ENCODE results near the gene RIMS3.

Gene RIMS3

GRCh38 chr1:40661678-40662077 is 3.8 kb downstream of the RIMS3 start:
- DNase-seq (ENCODE audit: low read depth), result no peak
- no peak overlapping the region for H3K4me3 ChIP-seq (ENCODE audit: low read length)
- no peak for TF ChIP-seq CTCF (conservative IDR thresholded peaks at IDR 0.05; ENCODE audit: low read length)

GRCh38 chr1:40659649-40659947 is 5.9 kb downstream of the RIMS3 start:
- no peak for DNase-seq (ENCODE audit: low read depth)
- H3K4me3 ChIP-seq (ENCODE audit: low read length), result no peak overlapping the region
- TF ChIP-seq CTCF (conservative IDR thresholded peaks at IDR 0.05; ENCODE audit: low read length), result no peak

- H3K4me3 ChIP-seq (ENCODE audit: low read length), result no peak overlapping the region
- TF ChIP-seq CTCF (conservative IDR thresholded peaks at IDR 0.05; ENCODE audit: low read length), result no peak
- DNase-seq (ENCODE audit: low read depth), result no peak
These were observed 6.5 kb downstream of the RIMS3 start for GRCh38 chr1:40658751-40659648.

- no peak overlapping the region for H3K4me3 ChIP-seq (ENCODE audit: low read length)
- no peak for DNase-seq (ENCODE audit: low read depth)
- TF ChIP-seq CTCF (conservative IDR thresholded peaks at IDR 0.05; ENCODE audit: low read length), result no peak
These were observed 8.4 kb downstream of the RIMS3 start for GRCh38 chr1:40657046-40657445.

GRCh38 chr1:40653851-40654537 is 11.5 kb downstream of the RIMS3 start:
- no peak for TF ChIP-seq CTCF (conservative IDR thresholded peaks at IDR 0.05; ENCODE audit: low read length)
- no peak overlapping the region for H3K4me3 ChIP-seq (ENCODE audit: low read length)
- no peak for DNase-seq (ENCODE audit: low read depth)

- DNase-seq (ENCODE audit: low read depth), result no peak
- H3K4me3 ChIP-seq (ENCODE audit: low read length), result no peak overlapping the region
- TF ChIP-seq CTCF (conservative IDR thresholded peaks at IDR 0.05; ENCODE audit: low read length), result no peak
These were observed 12.5 kb downstream of the RIMS3 start for GRCh38 chr1:40652979-40653378.

- TF ChIP-seq CTCF (conservative IDR thresholded peaks at IDR 0.05; ENCODE audit: low read length), result no peak
- H3K4me3 ChIP-seq (ENCODE audit: low read length), result no peak overlapping the region
- DNase-seq (ENCODE audit: low read depth), result no peak
These were observed 13.0 kb downstream of the RIMS3 start for GRCh38 chr1:40652468-40652867.
